ENCODE data around the gene IDS. TPM values are rescaled to one million over a fixed set of nuclear protein-coding genes. Genes with fewer than 3 reads are reported as not detected.

Gene IDS, protein sequence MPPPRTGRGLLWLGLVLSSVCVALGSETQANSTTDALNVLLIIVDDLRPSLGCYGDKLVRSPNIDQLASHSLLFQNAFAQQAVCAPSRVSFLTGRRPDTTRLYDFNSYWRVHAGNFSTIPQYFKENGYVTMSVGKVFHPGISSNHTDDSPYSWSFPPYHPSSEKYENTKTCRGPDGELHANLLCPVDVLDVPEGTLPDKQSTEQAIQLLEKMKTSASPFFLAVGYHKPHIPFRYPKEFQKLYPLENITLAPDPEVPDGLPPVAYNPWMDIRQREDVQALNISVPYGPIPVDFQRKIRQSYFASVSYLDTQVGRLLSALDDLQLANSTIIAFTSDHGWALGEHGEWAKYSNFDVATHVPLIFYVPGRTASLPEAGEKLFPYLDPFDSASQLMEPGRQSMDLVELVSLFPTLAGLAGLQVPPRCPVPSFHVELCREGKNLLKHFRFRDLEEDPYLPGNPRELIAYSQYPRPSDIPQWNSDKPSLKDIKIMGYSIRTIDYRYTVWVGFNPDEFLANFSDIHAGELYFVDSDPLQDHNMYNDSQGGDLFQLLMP
- 19.8 and 26.0 TPM in 2 replicates for total RNA-seq

DNA sequence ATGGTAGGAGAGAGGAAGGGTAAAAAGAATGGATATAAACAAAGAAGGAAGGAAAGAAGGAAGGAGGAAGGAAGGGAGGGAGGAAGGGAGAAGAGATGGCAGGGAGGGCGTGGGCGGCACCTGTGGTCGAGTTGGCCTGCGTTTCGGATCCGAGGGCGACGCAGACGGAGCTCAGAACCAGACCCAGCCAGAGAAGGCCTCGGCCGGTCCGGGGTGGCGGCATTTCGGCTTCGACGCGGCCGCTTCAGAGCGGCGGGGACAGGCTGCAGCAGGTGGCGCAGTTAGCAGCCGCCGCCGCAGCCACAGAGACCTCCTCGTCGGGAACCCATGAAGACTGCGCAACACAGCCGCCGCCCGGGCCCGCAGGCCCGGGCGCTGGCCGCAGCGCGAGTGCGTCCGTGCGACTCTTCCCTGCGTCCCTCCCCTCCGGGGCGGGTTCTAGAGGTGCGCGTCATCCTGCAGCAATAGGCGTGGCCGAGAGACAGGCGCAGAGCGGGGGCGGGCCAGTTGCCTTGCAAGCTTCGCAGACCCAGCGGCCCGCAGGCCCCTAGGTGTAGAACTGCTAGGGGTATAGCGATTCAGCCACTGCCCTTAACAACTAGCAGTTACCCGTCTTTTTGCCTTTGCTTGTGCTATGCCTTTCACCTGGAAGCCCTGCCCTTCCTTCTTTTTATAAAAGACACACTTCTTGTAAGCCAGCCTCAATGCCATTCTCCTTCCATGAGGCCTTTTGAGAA lies at the start of gene IDS:
IDS (minus strand) TSS at position 392 of the 737 bp plus-strand sequence; CDS start at position 223, 169 bp downstream.

DNA sequence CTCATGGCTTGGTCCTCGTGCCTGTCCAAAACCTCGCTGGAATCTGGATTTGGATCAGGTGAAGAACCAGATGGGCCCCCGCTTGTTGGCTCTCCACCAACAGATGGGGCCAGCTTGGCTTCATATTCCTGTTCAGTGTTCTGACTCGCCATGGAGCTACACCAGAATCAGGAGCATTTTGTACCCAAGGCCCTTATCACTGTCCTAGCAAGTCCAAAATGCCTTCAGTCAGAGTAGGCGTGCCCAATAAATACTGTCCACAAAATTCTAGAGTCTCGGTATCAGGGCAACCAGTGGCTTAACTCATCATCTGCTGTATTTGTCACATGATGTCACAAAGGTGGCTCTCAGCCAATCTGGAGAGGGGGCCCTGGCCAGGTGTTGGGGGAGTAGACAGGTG lies 44.6 kb upstream of the IDS start, which contains the start of gene HSFX3:
HSFX3 (minus strand) TSS at position 224 of the 400 bp plus-strand sequence; CDS start at position 152, 72 bp downstream.

DNA sequence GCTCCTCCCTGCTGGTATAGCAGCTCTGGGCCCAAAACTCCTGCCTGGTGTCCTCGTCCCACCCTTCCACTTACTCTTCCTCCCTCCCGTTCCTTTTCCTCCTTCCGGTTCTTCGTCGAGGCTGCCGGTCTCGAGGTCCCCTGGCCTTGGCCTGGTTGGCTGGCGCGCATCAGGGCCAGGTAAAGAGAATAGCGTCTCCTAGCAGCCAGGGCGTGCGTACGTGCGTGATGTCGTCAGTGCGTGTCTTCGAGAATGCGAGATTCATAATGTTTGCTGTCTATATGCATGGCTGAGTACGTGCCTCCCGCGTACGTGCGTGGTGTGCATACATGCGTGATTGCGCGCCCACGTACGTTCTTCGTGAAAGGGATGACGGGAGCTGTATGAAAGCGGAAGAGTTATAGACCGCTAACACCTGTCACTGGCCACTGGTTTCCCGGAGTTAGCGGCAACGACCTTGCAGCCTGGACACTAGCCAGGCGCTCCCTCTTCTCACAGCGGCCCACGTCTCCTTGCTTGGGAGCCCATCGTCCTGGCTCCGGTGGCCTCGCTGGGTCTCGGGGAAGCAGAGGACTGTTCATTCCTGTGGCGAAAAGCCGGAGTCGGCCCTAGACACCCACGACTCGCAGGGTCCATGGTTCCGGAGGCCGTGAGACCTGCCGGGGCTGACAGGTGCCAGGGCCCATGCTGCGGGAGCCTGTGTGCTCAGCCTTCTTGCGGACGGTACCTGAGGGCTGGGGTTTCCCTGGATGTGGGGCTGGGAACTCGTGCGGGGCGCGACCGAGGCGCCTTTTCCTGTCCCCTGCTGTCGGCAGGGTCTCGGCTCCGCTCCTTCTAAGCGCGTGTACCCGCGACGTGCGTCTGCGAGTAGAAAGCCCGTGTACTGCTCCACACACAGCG lies 35.8 kb upstream of the IDS start, which contains the start of gene EOLA1:
EOLA1 (plus strand) TSS at position 392 of the 900 bp plus-strand sequence. CDS start 4,619 bp downstream, outside the sequence.

Other genes starting within 250 kb of the IDS start
- 16.9 and 17.8 TPM in 2 replicates for gene EOLA1, start 35.7 kb upstream of the IDS start, total RNA-seq
- not detected in 2 replicates for gene HSFX3, start 44.6 kb upstream of the IDS start, total RNA-seq
- not detected in 2 replicates for gene MAGEA9B, start 82.2 kb upstream of the IDS start, total RNA-seq
- 0.21 TPM in 1 of 2 replicates, not detected in the other for gene HSFX2, start 90.0 kb upstream of the IDS start, total RNA-seq
- 17.4 and 23.0 TPM in 2 replicates for gene TMEM185A, start 126.5 kb upstream of the IDS start, total RNA-seq
- gene MAGEA11, start 206.8 kb upstream of the IDS start, total RNA-seq: not detected in 2 replicates

All from nasal cavity respiratory epithelium epithelial cell of viscerocranial mucosa (primary cell).